ENCODE results near the gene ZSCAN31.
A peak's percentile ranks its signal among the peaks of the same experiment; 100 is the strongest.

Gene ZSCAN31

GRCh38 chr6:28335564-28336283, at the start of gene ZSCAN31:
Gene ZSCAN31 (minus strand): TSS chr6:28336148. CDS start chr6:28329683, 6,465 bp downstream.
- H3K27ac ChIP-seq: peak within 1 kb of the TSS; percentile 95 to 97
- peak; percentile 99 for DNase-seq (ENCODE audit: low spot score)
- TF ChIP-seq, protein P1, sequence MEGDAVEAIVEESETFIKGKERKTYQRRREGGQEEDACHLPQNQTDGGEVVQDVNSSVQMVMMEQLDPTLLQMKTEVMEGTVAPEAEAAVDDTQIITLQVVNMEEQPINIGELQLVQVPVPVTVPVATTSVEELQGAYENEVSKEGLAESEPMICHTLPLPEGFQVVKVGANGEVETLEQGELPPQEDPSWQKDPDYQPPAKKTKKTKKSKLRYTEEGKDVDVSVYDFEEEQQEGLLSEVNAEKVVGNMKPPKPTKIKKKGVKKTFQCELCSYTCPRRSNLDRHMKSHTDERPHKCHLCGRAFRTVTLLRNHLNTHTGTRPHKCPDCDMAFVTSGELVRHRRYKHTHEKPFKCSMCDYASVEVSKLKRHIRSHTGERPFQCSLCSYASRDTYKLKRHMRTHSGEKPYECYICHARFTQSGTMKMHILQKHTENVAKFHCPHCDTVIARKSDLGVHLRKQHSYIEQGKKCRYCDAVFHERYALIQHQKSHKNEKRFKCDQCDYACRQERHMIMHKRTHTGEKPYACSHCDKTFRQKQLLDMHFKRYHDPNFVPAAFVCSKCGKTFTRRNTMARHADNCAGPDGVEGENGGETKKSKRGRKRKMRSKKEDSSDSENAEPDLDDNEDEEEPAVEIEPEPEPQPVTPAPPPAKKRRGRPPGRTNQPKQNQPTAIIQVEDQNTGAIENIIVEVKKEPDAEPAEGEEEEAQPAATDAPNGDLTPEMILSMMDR (IDR thresholded peaks at IDR 0.05): no peak
- peak within 1 kb of the TSS; percentile 81 for H3K4me3 ChIP-seq

- H3K27ac ChIP-seq: peak overlapping the region in 1 of 2 donors; percentile 52
- TF ChIP-seq, protein P1 (IDR thresholded peaks at IDR 0.05): no peak
- H3K4me3 ChIP-seq: no peak overlapping the region
- DNase-seq (ENCODE audit: low spot score): no peak
These were observed 48.2 kb upstream of the ZSCAN31 start for GRCh38 chr6:28384143-28384533.

DNA sequence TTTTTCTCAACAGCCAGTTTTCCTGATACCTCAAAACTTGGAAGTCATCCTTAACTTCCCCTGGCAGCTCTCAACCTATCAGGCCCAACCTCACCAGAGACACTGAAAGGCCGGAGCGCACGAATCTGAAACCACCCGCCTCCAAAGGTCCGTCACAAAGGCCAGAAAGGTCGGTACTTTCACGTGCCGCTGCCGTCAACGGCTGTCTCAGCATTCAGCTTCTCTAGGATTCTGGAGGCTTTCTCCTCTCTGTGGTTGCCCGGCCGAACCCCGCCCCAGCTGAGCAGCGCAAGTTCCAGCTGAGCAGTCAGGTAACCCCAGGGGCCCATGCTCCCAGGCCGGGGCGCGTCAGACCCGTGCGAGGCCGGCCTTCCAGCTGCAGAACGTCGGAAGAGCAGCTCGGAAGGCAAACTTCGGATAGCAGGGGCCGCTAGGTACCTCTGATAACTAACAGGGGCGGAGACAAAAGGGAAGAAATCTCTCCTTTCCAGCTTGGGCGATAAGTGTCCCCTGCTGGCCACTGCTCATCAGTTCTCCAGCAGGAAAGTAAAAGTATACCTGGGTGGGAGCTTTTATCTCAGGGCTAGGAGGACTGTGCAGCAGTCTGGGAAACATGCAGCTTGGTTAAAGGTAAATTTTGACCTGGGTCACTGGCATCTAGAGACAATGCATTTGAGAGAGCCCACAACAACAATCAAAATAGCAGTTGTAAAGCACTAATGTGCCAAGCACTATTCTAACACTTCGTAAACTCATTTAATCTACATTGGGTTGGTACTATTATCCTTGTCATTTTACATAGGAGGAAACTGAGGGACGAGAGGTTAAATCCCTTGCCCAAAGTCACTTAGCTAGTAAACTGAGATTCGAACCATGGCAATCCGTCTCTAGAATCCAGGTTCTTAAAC, 47.5 kb upstream of the ZSCAN31 start:
- DNase-seq (ENCODE audit: low spot score): peak; percentile 91
- H3K4me3 ChIP-seq: peak overlapping the region; percentile 68
- TF ChIP-seq, protein P1 (IDR thresholded peaks at IDR 0.05): no peak
- H3K27ac ChIP-seq: peak overlapping the region; percentile 52 to 68

- Histone ChIP-seq H3K4me3 (no peak overlapping the region), H3K27ac (no peak overlapping the region)
- TF ChIP-seq, protein P1 (IDR thresholded peaks at IDR 0.05): no peak
- no peak for DNase-seq (ENCODE audit: low spot score)
These were observed 44.4 kb upstream of the ZSCAN31 start for GRCh38 chr6:28380381-28380780.

GRCh38 chr6:28378644-28379043, 42.7 kb upstream of the ZSCAN31 start:
- Histone ChIP-seq H3K27ac (no peak overlapping the region), H3K4me3 (no peak overlapping the region)
- no peak for DNase-seq (ENCODE audit: low spot score)
- TF ChIP-seq, protein P1 (IDR thresholded peaks at IDR 0.05): no peak

DNA sequence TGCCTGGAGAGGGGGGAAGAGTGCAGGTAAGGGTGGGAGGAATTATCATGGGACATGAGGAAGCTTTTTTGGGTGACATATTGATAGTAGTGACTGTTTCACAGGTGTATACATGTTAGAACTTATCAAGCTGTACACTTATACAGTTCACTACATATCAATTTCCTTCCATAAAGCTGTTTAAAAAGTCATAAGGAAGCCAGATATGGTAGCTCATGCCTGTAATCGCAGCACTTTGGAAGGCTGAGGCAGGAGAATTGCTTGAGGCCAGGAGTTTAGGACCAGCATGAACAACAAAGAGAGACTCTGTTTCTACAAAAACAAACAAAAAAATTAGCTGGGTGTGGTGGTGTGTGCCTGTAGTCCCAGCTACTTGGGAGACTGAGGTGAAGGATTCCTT, 41.9 kb upstream of the ZSCAN31 start:
- TF ChIP-seq, protein P1 (IDR thresholded peaks at IDR 0.05): no peak
- H3K27ac ChIP-seq: no peak overlapping the region
- no peak overlapping the region for H3K4me3 ChIP-seq
- no peak for DNase-seq (ENCODE audit: low spot score)

Data from coronary artery (tissue), 2 donors.